CD4-positive, alpha-beta T cell (primary cell): Measurements from ENCODE around the gene ZCCHC12. TPM values are rescaled to one million over a fixed set of nuclear protein-coding genes. Genes with fewer than 3 reads are reported as not detected.

Experiments
- ATAC-seq: fragments of 200-7000 bp; cut with Tn5 transposase; one replicate; pipeline ENCODE4 v1.10.0; 2022; ENCODE audit warnings: mild to moderate bottlenecking; ENCODE audit not compliant: poor library complexity
- CTCF ChIA-PET: fragments of 350-600 bp; sonication (Branson Sonifier 250); formaldehyde crosslinking; loops from one replicate; lab custom pipeline; 2021; ENCODE audit warnings: antibody characterized with exemption, inconsistent platforms; lab: Charles Lee
- POLR2A ChIA-PET: fragments of 350-600 bp; sonication (Branson Sonifier 250); formaldehyde crosslinking; loops from one replicate; lab custom pipeline; 2021; ENCODE audit warnings: antibody characterized with exemption, inconsistent platforms; lab: Charles Lee
- DNase-seq, 14 experiments: peaks; one replicate each; pipeline ENCODE4 v3.0.0-alpha.2; 2013 to 2020; ENCODE audit warnings: mixed read lengths in 2 of 14
- H3K27ac ChIP-seq, 2 donors: one replicate each; pipeline versions ENCODE4 v1.5.1 to v1.7.0; 2013; ENCODE audit warnings: low read length in 2 of 2, low read depth in 1 of 2, mild to moderate bottlenecking in 1 of 2
- H3K27me3 ChIP-seq, 2 experiments: 1 replicate in 1 of 2; 2 replicates in 1 of 2; pipeline versions ENCODE4 v1.6.1 to v1.7.0; 2013; ENCODE audit warnings: low read length in 2 of 2, control low read depth in 1 of 2, mild to moderate bottlenecking in 1 of 2, moderate library complexity in 1 of 2; ENCODE audit not compliant: insufficient read depth in 2 of 2, control insufficient read depth in 1 of 2
- H3K36me3 ChIP-seq: one replicate; pipeline ENCODE4 v1.6.1; 2013; ENCODE audit warnings: low read length, control low read depth; ENCODE audit not compliant: insufficient read depth
- H3K4me1 ChIP-seq: one replicate; pipeline ENCODE4 v1.6.1; 2013; ENCODE audit warnings: low read length, control low read depth; ENCODE audit not compliant: insufficient read depth
- H3K4me3 ChIP-seq: one replicate; pipeline ENCODE4 v1.5.1; 2013; ENCODE audit warnings: mild to moderate bottlenecking, low read length, moderate library complexity
- H3K9me3 ChIP-seq, 2 experiments: 1 replicate in 1 of 2; 2 replicates in 1 of 2; pipeline versions ENCODE4 v1.6.1 to v1.7.0; 2013; ENCODE audit warnings: low read length in 2 of 2, mild to moderate bottlenecking in 2 of 2, control low read depth in 1 of 2, moderate library complexity in 1 of 2; ENCODE audit not compliant: control insufficient read depth in 1 of 2, insufficient read depth in 1 of 2
- H3K27ac Mint-ChIP-seq: one replicate; pipeline ENCODE4 v1.8.0; 2020; ENCODE audit warnings: mixed read lengths
- H3K27me3 Mint-ChIP-seq: one replicate; pipeline ENCODE4 v1.8.0; 2021; ENCODE audit warnings: mixed read lengths
- H3K36me3 Mint-ChIP-seq: one replicate; pipeline ENCODE4 v1.8.0; 2021; ENCODE audit warnings: low read depth, mixed read lengths
- H3K4me1 Mint-ChIP-seq: one replicate; pipeline ENCODE4 v1.8.0; 2021; ENCODE audit warnings: low read depth, mixed read lengths
- H3K4me3 Mint-ChIP-seq: one replicate; pipeline ENCODE4 v1.8.0; 2020; ENCODE audit warnings: mild to moderate bottlenecking, mixed read lengths
- H3K9me3 Mint-ChIP-seq: one replicate; pipeline ENCODE4 v1.8.0; 2020; ENCODE audit warnings: mixed read lengths
- CTCF ChIP-seq: fragments of 200-600 bp; IDR thresholded peaks from one replicate; pipeline ENCODE4 v1.8.0; 2022; ENCODE audit warnings: antibody characterized with exemption, mild to moderate bottlenecking
- intact Hi-C, 2 experiments: fragments of 100-400 bp; cut with DNase I in 1 of 2; cut with micrococcal nuclease in 1 of 2; formaldehyde crosslinking; loops; one replicate each; pipeline versions ENCODE4 v1.15.1 to v1.9.0; 2023 to 2025; cut with DNase I, micrococcal nuclease
- total RNA-seq, 174 experiments: library from RNA in 2 of 174; stranded (reverse) in 2 of 174; gene quantifications; one replicate each; pipeline ENCODE4 v1.2.3 and lab custom pipeline; 2021 to 2026

Gene ZCCHC12
- total RNA-seq, 2 experiments from 2014 or later, result 0.14 to 0.47 TPM

- POLR2A ChIA-PET, result no interaction called here
- no peaks in the 10 kb centered on the region for H3K9me3 Mint-ChIP-seq
- no peaks in the 10 kb centered on the region for H3K27me3 Mint-ChIP-seq
- no peak overlapping the region for H3K27ac Mint-ChIP-seq
- H3K9me3 ChIP-seq, result no peaks in the 10 kb centered on the region
- H3K27ac ChIP-seq, result no peak overlapping the region
- no peak overlapping the region for H3K4me3 ChIP-seq
- CTCF ChIA-PET, result no interaction called here
- no peaks in the 10 kb centered on the region for H3K36me3 ChIP-seq
- no peak overlapping the region for H3K4me3 Mint-ChIP-seq
- intact Hi-C loops, result no loop called here
- TF ChIP-seq CTCF, result no peak
- H3K4me1 Mint-ChIP-seq, result no peaks in the 10 kb centered on the region
- DNase-seq, result no peak
- H3K27me3 ChIP-seq, result no peaks in the 10 kb centered on the region
- H3K36me3 Mint-ChIP-seq, result no peaks in the 10 kb centered on the region
- no peaks in the 10 kb centered on the region for H3K4me1 ChIP-seq
- ATAC-seq, result no peak
Observed at GRCh38 chrX:118861338-118861737, 37.7 kb downstream of the ZCCHC12 start.

- no peaks in the 10 kb centered on the region for H3K9me3 ChIP-seq
- ChIA-PET POLR2A (interaction anchor here (0.6 kb wide), 1 partner anchor 138 kb away, joined by 3 read pairs; no protein-coding TSS in a partner anchor), CTCF (no interaction called here)
- H3K4me1 ChIP-seq, result no peaks in the 10 kb centered on the region
- Mint-ChIP-seq H3K36me3 (no peaks in the 10 kb centered on the region), H3K9me3 (no peaks in the 10 kb centered on the region), H3K27me3 (no peaks in the 10 kb centered on the region), H3K27ac (no peak overlapping the region), H3K4me1 (no peaks in the 10 kb centered on the region), H3K4me3 (no peak overlapping the region)
- intact Hi-C loops, result no loop called here
- no peak for TF ChIP-seq CTCF
- H3K4me3 ChIP-seq, result no peak overlapping the region
- H3K36me3 ChIP-seq, result no peaks in the 10 kb centered on the region
- ATAC-seq, result no peak
- H3K27ac ChIP-seq, result no peak overlapping the region
- H3K27me3 ChIP-seq, result no peaks in the 10 kb centered on the region
- DNase-seq, result no peak
Observed at GRCh38 chrX:118862091-118862490, 38.5 kb downstream of the ZCCHC12 start.

- CTCF ChIA-PET, result no interaction called here
- intact Hi-C loops, result no loop called here
- H3K4me3 ChIP-seq, result no peak overlapping the region
- Mint-ChIP-seq H3K9me3 (no peaks in the 10 kb centered on the region), H3K27me3 (no peaks in the 10 kb centered on the region), H3K27ac (no peak overlapping the region), H3K4me1 (no peaks in the 10 kb centered on the region), H3K36me3 (no peaks in the 10 kb centered on the region), H3K4me3 (no peak overlapping the region)
- no peak for ATAC-seq
- H3K27ac ChIP-seq, result no peak overlapping the region
- H3K36me3 ChIP-seq, result no peaks in the 10 kb centered on the region
- POLR2A ChIA-PET, result no interaction called here
- TF ChIP-seq CTCF, result no peak
- H3K4me1 ChIP-seq, result no peaks in the 10 kb centered on the region
- no peak for DNase-seq
- H3K27me3 ChIP-seq, result no peaks in the 10 kb centered on the region
- H3K9me3 ChIP-seq, result no peaks in the 10 kb centered on the region
Observed at GRCh38 chrX:118862979-118863378, 39.4 kb downstream of the ZCCHC12 start.
